Measurements from ENCODE around the gene SH3BGRL3. TPM values are rescaled to one million over a fixed set of nuclear protein-coding genes. Genes with fewer than 3 reads are reported as not detected.

The SH3BGRL3 gene
- total RNA-seq, 1 experiment from 2014 or later = 38.9 TPM

DNA sequence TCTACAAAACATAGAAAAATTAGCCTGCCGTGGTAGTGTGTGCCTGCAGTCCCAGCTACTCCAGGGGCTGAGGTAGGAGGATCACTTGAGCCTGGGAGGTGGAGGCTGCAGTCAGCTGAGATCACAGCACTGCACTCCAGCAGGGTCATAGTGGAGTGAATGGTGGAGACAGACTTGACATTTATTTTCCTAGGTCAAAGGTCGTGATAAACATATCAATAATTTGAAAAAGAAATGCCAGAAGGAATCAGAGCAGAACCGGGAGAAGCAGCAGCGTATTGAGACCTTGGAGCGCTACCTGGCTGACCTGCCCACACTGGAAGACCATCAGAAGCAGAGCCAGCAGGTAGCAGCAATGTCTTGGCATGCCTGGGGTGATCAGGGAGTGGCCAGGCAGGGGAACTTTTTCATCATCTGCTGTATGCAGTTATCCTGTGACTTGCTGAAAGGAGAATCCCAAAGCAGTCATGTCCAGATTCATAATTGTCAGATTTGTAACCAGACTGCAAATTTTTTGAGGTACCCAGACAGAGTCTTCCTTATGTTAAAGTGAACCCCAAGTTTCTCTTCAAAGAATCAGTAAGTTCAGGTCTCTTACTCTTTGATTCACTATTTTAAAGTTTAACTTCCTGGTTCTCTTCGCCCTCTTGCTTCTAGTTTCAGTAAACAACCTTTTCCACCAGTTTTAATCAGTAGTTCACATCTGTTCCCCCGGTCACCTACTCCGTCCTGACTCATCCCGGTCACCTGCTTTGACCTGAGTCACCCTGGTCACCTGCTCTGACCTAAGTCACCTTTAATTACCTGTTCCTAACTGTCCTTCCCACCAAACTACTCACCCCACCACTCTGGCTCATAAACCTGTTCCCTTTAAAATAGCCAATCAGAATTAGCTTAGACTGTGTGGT lies 11.3 kb upstream of the SH3BGRL3 start:
- DNase-seq (ENCODE audit: low read depth in 1 of 2, low spot score in 2 of 2) = no peak
- Histone ChIP-seq H3K27me3 (replicated peaks) (no peaks in the 10 kb centered on the region), H3K4me3 (no peak overlapping the region), H3K36me3 (peaks cover 96% of the 10 kb centered on the region), H3K9me3 (replicated peaks) (0 out of 2 replicates have a peak, but pooled peaks cover 5% of the 10 kb centered on the region), H3K27ac (no peak overlapping the region), H3K4me1 (replicated peaks) (no peaks in the 10 kb centered on the region)

DNA sequence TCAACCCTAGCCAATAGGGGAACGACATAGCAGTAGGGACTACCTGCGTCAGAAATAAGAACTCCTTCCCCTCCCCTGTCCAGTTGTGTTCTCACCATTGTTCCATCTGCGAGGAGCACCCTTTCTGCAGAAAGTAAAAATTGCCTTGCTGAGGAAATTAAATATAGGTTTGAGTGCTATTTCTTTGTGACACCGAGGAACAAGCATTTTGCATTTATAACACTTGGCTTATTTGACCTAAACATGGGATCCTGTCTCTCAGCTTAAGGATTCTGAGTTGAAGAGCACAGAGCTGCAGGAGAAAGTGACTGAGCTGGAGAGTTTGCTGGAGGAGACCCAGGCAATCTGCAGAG lies 10.7 kb upstream of the SH3BGRL3 start:
- peaks cover 93% of the 10 kb centered on the region for H3K36me3 ChIP-seq

DNA sequence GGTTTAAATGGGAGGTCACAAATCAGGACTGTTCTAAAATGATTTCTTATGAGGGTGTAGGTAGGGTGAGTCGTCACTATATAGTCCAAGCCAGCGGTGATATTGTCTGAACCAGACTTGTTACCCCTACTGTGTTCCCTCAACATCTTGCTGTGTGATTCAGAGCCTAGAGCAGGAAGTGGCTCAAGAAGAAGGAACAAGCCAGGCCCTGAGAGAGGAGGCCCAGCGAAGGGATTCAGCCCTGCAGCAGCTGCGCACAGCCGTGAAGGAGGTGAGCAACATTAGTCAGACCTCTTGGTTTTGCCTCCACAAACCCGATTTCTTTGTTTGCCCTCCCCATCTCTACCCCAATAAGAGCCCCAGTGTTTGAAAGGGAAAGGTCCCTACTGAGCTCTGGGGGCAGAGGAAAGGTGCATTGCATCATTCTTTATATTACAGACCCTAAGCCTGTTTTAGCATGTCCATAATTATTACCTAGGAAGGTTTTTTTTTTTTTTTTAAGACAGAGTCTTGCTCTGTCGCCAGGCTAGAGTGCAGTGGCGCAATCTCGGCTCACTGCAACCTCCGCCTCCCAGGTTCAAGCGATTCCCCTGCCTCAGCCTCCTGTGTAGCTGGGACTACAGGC lies 5.0 kb upstream of the SH3BGRL3 start:
- Histone ChIP-seq H3K4me1 (replicated peaks) (peaks cover 55% of the 10 kb centered on the region), H3K27ac (no peak overlapping the region), H3K9me3 (replicated peaks) (no peaks in the 10 kb centered on the region), H3K27me3 (replicated peaks) (no peaks in the 10 kb centered on the region), H3K4me3 (no peak overlapping the region), H3K36me3 (peaks cover 89% of the 10 kb centered on the region)
- DNase-seq (ENCODE audit: low read depth in 1 of 2, low spot score in 2 of 2) = no peak

More for the DNA sequence above, 10.7 kb upstream of the SH3BGRL3 start:
- DNase-seq (ENCODE audit: low read depth in 1 of 2, low spot score in 2 of 2) = no peak
- H3K9me3 ChIP-seq (replicated peaks) = 0 out of 2 replicates have a peak, but pooled peaks cover 5% of the 10 kb centered on the region
- no peaks in the 10 kb centered on the region for H3K4me1 ChIP-seq (replicated peaks)
- H3K27me3 ChIP-seq (replicated peaks) = no peaks in the 10 kb centered on the region
- no peak overlapping the region for H3K4me3 ChIP-seq
- H3K27ac ChIP-seq = no peak overlapping the region

DNA sequence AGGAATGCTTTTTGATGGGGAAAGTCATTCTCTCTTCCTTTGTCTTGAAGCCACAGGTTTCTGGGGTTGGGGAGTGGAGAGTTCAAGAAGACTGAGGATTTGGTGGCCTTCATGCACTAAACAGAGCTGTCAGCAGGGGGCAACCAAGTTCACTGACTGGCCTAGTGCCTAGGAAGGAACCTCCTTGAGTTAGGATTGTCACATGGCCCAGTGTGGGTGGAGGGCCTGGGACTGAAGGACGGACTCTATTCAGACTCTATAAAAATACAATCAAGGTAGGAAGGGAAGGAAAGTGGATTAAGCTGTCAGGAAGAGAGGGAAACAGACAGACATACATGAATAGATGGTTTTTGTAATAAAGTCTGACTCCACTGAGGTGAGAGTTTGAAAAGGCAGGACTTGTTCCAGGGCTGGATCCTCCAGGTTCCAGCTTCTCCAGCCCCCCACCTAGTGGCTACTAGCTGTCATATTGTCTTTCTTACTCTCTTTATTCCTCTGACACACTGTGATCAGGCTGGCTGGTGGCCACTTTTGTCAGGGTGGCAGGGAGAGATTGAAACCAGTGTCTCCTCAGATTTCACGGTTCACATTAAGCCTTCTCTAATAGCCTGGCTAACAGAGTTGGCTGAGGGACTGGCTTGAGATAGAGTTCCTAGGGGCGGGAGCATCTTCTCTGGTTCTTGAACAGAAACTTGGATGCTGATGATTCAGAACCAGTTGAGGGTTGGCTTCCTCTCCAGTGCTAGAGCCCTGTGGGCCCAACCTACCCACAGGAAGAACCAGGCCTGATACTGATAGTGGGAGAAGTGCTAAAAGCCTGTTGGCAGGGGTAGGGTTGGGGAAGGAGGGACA lies 4.1 kb upstream of the SH3BGRL3 start:
- Histone ChIP-seq H3K4me3 (no peak overlapping the region), H3K36me3 (peaks cover 83% of the 10 kb centered on the region), H3K27me3 (replicated peaks) (no peaks in the 10 kb centered on the region), H3K9me3 (replicated peaks) (no peaks in the 10 kb centered on the region), H3K4me1 (replicated peaks) (peaks cover 64% of the 10 kb centered on the region), H3K27ac (peak overlapping the region; percentile 59)
- DNase-seq (ENCODE audit: low read depth in 1 of 2, low spot score in 2 of 2) = peak; percentile 78 to 88

DNA sequence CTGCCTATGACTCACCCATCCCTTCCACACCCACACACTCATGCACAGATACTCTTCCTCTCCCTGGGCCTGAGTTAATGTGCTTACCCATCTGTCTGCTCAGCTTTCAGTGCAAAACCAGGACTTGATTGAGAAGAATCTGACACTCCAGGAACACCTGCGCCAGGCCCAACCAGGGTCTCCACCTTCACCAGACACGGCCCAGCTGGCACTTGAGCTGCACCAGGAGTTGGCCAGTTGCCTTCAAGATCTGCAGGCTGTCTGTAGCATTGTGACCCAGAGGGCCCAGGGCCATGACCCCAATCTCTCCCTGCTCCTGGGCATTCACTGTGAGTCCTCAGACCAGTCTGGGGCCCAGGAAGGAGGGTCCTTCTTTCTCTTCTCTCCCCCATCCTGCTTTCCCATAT lies 3.5 kb upstream of the SH3BGRL3 start:
- Histone ChIP-seq H3K9me3 (replicated peaks) (no peaks in the 10 kb centered on the region), H3K27me3 (replicated peaks) (no peaks in the 10 kb centered on the region), H3K36me3 (peaks cover 83% of the 10 kb centered on the region), H3K4me3 (no peak overlapping the region), H3K4me1 (replicated peaks) (peaks cover 70% of the 10 kb centered on the region), H3K27ac (peak overlapping the region; percentile 59)
- no peak for DNase-seq (ENCODE audit: low read depth in 1 of 2, low spot score in 2 of 2)

DNA sequence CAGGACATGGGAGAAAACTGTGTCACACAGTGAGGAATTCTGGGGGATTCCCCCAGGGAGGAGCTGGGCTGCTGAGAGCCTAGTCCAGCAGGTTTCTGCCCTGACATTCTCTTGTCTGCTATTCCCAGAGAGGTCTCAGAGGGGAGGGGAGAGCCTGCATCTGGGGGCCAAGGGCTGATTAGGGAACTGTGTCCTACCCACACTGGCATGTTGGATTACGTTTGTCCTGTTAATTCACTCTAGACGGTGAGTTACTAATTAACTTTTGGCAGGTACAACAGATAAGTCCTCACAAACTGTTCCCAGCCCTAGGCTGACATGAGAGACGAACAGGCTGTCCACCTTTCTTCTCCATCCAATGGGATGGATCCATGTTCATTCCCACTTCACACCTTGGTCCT lies 2.6 kb upstream of the SH3BGRL3 start:
- no peak overlapping the region for H3K4me3 ChIP-seq
- H3K27ac ChIP-seq = no peak overlapping the region
- H3K36me3 ChIP-seq = peaks cover 80% of the 10 kb centered on the region
- no peaks in the 10 kb centered on the region for H3K27me3 ChIP-seq (replicated peaks)
- DNase-seq (ENCODE audit: low read depth in 1 of 2, low spot score in 2 of 2) = no peak
- no peaks in the 10 kb centered on the region for H3K9me3 ChIP-seq (replicated peaks)
- peaks cover 76% of the 10 kb centered on the region for H3K4me1 ChIP-seq (replicated peaks)

DNA sequence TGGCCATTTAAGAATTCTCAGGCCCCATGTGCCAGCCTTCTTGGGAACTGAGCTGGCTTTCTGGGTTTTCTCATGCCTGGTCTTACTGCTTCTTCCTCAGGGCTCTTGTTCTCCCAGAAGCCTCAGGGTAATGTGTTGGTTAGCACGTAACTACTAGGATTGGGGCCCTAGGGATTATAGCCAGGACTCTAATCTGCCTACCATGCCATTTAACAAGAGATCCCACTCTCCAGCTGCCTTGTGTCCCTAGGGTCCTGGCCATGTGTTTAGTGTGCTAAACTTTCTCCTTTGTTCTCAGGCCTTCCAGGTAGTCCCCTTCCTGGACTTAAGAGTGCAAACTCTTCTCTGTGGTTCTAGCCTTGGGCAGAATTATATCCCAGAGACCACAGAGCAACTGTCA lies 2.2 kb upstream of the SH3BGRL3 start:
- peak overlapping the region; percentile 9; the same call in 1 of the 2 replicates for H3K27ac ChIP-seq
- H3K36me3 ChIP-seq = peaks cover 81% of the 10 kb centered on the region
- H3K4me1 ChIP-seq (replicated peaks) = peaks cover 76% of the 10 kb centered on the region
- H3K27me3 ChIP-seq (replicated peaks) = no peaks in the 10 kb centered on the region
- no peak for DNase-seq (ENCODE audit: low read depth in 1 of 2, low spot score in 2 of 2)
- H3K4me3 ChIP-seq = no peak overlapping the region
- H3K9me3 ChIP-seq (replicated peaks) = no peaks in the 10 kb centered on the region

DNA sequence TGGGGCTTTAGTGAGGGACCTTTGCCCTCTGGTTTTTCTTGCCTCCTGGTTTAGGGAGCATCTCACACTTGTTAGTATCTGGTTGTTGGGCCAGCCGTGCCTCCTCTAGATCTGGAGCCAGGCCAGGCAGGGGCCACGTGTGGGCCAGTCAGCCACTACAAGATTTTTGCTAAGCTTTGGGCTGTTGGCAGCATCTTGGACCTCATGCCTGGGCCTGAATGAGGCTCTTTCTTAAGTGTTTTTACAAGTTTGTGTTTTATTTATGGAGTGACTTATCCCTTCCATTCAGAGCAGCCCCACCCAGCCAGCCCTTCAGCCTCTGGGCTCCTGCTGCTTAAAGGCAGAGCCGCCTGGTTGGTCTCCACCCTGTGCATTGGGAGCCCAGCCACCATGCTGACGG lies 1.6 kb upstream of the SH3BGRL3 start:
- H3K4me1 ChIP-seq (replicated peaks) = peaks cover 76% of the 10 kb centered on the region
- H3K9me3 ChIP-seq (replicated peaks) = no peaks in the 10 kb centered on the region
- peaks cover 77% of the 10 kb centered on the region for H3K36me3 ChIP-seq
- H3K27ac ChIP-seq = no peak overlapping the region
- H3K4me3 ChIP-seq = no peak overlapping the region
- no peaks in the 10 kb centered on the region for H3K27me3 ChIP-seq (replicated peaks)
- DNase-seq (ENCODE audit: low read depth in 1 of 2, low spot score in 2 of 2) = peak; percentile 47 to 75

DNA sequence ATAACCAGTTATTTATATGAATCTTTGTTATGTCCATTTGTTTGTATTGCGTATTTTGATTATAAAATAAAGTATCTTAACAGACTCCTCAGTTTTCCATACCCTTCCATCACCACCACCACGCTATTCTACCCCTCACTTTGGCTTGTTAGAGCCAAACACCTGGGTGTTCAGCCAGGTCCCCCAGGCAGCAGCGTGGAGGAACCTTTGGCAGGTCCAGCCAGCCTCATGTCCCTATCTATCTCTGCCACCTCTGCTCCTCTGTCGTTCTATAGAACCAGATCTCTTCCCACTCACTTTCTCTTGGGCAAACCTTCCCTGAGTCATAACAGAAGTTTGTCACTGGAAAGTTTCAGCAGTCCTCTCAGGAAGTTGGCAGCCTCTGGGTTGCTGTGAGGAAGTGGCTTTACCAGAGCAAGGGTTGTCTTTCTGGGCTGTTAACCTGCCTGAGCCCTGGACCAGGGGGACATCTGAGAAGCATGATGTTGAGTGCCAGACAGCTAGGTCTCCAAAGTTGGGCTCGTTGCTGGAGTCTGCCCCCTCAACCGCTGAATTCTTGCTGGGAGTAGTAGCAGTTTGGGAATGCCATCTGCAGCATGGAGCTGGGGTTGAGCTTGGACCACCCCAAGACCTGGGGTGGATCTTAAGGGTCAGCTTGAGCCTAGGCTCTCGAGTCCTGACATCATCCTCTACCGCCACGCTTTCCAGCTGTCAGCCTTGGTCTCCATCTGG lies 996 bp upstream of the SH3BGRL3 start:
- H3K4me3 ChIP-seq = peak overlapping the region; percentile 65; the same call in 1 of the 2 replicates
- peak in 1 of 2 experiments; percentile 23 for DNase-seq (ENCODE audit: low read depth in 1 of 2, low spot score in 2 of 2)

DNA sequence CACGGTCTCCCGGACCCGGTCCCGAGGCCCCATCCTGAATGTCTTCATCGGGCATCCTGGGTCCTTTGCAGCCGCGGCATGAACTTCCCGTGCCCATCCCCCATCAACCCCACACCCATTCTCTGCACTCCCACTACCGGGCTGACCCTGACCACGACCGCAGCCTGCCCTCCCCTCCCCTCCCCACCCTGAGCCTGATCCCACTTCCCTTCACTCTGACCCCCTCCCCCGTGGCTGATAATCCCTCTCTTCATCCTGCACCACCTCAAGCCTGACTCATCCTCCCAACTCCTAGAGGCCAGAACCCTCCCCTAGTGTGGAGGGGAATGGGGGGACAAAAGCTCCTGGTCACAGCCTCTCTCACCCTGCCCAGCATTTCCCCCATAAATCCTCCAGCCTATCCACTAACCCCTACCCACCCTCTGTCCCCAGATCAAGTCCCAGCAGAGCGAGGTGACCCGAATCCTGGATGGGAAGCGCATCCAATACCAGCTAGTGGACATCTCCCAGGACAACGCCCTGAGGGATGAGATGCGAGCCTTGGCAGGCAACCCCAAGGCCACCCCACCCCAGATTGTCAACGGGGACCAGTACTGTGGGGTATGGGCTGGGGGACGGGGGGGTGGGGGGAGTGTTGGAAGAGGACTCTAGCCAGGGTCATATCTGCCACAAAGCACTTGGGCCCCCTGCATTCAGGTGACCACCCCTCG lies 602 bp downstream of the SH3BGRL3 start:
- peak in 1 of 2 experiments; percentile 65 for DNase-seq (ENCODE audit: low read depth in 1 of 2, low spot score in 2 of 2)
- H3K27me3 ChIP-seq (replicated peaks) = no peaks in the 10 kb centered on the region

More for the DNA sequence above, 996 bp upstream of the SH3BGRL3 start:
- peaks cover 78% of the 10 kb centered on the region for H3K4me1 ChIP-seq (replicated peaks)
- 0 out of 2 replicates have a peak overlapping the region, but pooled peaks have one; percentile 66 for H3K27ac ChIP-seq
- H3K27me3 ChIP-seq (replicated peaks) = no peaks in the 10 kb centered on the region
- H3K36me3 ChIP-seq = peaks cover 77% of the 10 kb centered on the region
- H3K9me3 ChIP-seq (replicated peaks) = no peaks in the 10 kb centered on the region

DNA sequence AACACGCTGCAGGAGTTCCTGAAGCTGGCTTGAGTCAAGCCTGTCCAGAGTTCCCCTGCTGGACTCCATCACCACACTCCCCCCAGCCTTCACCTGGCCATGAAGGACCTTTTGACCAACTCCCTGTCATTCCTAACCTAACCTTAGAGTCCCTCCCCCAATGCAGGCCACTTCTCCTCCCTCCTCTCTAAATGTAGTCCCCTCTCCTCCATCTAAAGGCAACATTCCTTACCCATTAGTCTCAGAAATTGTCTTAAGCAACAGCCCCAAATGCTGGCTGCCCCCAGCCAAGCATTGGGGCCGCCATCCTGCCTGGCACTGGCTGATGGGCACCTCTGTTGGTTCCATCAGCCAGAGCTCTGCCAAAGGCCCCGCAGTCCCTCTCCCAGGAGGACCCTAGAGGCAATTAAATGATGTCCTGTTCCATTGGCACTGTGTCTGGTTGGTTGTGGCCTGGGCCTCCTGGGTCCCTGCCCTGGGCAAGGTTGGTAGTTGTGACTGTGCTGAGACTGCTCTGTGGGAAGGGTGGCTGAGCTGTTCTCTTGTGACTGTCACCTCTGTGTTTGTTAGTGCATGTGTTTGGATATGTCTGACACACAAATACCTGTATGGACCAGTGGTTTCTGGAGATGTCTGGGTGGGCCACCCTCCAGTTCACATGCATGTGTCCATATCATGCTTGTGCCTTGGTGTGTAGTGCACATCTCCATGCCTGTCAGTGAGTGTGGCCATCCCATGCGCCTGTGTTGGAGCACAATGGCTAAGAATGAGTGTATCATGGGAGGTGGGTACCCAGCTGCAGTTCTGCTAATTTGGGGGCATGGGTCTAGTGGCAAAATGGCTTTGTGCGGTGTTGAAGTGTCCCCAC lies 1.4 kb downstream of the SH3BGRL3 start:
- no peak overlapping the region for H3K27ac ChIP-seq

More for the DNA sequence above, 602 bp downstream of the SH3BGRL3 start:
- H3K36me3 ChIP-seq = peaks cover 76% of the 10 kb centered on the region
- H3K4me3 ChIP-seq = peak overlapping the region; percentile 65
- peaks cover 83% of the 10 kb centered on the region for H3K4me1 ChIP-seq (replicated peaks)
- H3K27ac ChIP-seq = peak overlapping the region; percentile 66
- H3K9me3 ChIP-seq (replicated peaks) = no peaks in the 10 kb centered on the region

DNA sequence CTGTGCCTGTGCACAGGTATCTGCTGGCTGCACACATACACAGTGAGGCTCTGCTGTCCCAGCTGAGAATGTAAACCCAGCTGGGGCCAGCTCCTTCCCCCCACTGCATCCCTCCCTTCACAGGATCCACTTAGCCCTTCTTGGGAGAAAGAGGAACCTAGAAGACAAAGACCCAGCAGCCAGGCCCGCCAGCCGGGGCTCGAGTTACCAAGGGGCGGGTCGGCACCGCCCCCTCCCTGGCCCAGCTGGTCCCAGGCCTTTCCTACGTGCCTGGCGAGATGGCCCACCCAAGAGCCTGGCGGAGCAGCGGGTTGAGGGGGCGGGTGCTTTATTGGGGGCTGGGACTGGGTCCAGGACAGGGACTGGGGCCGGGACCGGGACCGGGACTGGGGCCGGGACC lies 2.1 kb downstream of the SH3BGRL3 start:
- DNase-seq (ENCODE audit: low read depth in 1 of 2, low spot score in 2 of 2) = peak in 1 of 2 experiments; percentile 55
- H3K9me3 ChIP-seq (replicated peaks) = no peaks in the 10 kb centered on the region
- H3K4me1 ChIP-seq (replicated peaks) = peaks cover 68% of the 10 kb centered on the region
- no peaks in the 10 kb centered on the region for H3K27me3 ChIP-seq (replicated peaks)
- no peak overlapping the region for H3K27ac ChIP-seq
- peaks cover 62% of the 10 kb centered on the region for H3K36me3 ChIP-seq
- H3K4me3 ChIP-seq = no peak overlapping the region

More for the DNA sequence above, 1.4 kb downstream of the SH3BGRL3 start:
- DNase-seq (ENCODE audit: low read depth in 1 of 2, low spot score in 2 of 2) = no peak
- no peak overlapping the region for H3K4me3 ChIP-seq
- peaks cover 69% of the 10 kb centered on the region for H3K36me3 ChIP-seq
- H3K9me3 ChIP-seq (replicated peaks) = no peaks in the 10 kb centered on the region
- no peaks in the 10 kb centered on the region for H3K27me3 ChIP-seq (replicated peaks)
- H3K4me1 ChIP-seq (replicated peaks) = peaks cover 74% of the 10 kb centered on the region
